DOHH2 (cell line): ENCODE measurements around the gene MYLK.

ENCODE experiments used
- EZH2phosphoT487 ChIP-seq: fragments of 200-600 bp; sonication (generic); IDR thresholded peaks from 2 replicates; pipeline ENCODE4 v1.6.1; 2017; ENCODE audit warnings: borderline replicate concordance, mild to moderate bottlenecking, antibody characterized with exemption, low read length, moderate library complexity, mixed read lengths
- TF ChIP-seq, protein P1 (sequence below): fragments of 200-600 bp; sonication (generic); IDR thresholded peaks from one replicate; pipeline ENCODE4 v1.5.1; 2014; ENCODE audit warnings: antibody characterized with exemption, mild to moderate bottlenecking, low read depth, low read length; ENCODE audit not compliant: poor library complexity, severe bottlenecking

DNA sequence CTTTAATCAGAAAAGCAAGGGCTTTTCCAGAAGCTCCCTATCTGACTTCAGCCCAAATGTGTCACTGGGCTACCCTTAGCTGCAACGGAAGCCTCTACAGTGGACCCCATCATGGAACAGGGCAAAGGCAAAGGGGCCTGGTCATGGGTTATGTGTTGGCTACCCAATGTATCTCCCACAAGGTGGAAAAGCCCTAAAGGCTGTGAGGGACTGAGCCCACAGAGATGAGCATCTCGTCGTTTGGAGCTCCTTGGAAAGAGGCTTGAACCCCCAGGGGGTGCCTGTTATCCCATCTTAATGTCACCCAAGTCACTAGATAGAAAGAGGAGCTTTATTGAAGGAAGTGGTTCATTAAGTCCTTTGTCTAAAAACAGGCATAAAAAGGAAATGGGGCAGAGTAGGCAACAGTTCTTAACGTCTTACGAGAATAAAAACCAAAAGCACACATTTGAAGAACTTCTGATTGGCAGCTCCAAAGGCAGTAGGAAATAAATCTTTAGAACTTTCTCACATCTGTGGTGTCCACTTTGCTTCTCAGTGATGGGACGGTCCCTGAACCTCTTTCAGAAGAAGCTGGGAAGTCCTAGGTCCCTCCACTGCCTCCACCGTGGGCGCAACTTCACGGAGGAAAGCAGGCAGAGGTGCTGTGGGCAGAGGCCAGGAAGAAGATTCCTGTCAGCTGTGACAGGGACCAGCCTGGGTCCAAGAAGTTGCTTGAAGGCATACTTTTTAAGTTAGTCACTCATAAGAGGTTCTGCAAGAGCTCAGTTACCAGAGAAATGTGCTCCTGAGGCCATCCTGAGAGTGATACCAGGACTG lies 93.7 kb downstream of the MYLK start:
- TF ChIP-seq, protein P1, sequence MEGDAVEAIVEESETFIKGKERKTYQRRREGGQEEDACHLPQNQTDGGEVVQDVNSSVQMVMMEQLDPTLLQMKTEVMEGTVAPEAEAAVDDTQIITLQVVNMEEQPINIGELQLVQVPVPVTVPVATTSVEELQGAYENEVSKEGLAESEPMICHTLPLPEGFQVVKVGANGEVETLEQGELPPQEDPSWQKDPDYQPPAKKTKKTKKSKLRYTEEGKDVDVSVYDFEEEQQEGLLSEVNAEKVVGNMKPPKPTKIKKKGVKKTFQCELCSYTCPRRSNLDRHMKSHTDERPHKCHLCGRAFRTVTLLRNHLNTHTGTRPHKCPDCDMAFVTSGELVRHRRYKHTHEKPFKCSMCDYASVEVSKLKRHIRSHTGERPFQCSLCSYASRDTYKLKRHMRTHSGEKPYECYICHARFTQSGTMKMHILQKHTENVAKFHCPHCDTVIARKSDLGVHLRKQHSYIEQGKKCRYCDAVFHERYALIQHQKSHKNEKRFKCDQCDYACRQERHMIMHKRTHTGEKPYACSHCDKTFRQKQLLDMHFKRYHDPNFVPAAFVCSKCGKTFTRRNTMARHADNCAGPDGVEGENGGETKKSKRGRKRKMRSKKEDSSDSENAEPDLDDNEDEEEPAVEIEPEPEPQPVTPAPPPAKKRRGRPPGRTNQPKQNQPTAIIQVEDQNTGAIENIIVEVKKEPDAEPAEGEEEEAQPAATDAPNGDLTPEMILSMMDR: no peak
- no peak for TF ChIP-seq EZH2phosphoT487
